Activated effector memory CD4-positive, alpha-beta T cell treated with anti-CD3 and anti-CD28 coated beads, Interleukin-2, amount 50 U/mL, for 16 hours (primary cell): ENCODE results near the gene SOX6.

Experiments
- DNase-seq: peaks from one replicate; pipeline ENCODE4 v3.0.0-alpha.2; 2020

The SOX6 gene

DNA sequence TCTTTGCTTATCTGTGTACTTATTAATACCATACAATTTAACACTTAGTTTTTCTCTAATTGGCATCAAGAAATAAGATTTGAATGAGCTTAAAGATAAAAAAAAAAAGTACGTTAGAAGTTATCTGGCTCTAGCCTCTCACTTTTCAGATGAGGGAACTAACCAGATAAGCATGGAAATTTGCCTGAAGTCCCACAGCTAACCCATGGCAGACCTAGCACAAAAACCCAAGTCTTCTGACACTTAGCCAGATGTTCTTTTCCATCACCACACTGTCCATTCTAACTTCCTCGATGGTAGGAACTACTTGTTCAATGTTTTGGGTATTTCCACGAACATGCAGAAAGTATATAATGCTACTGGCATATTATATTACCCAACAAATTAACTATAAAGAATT, 7.4 kb upstream of the SOX6 start:
- no peak for DNase-seq

DNA sequence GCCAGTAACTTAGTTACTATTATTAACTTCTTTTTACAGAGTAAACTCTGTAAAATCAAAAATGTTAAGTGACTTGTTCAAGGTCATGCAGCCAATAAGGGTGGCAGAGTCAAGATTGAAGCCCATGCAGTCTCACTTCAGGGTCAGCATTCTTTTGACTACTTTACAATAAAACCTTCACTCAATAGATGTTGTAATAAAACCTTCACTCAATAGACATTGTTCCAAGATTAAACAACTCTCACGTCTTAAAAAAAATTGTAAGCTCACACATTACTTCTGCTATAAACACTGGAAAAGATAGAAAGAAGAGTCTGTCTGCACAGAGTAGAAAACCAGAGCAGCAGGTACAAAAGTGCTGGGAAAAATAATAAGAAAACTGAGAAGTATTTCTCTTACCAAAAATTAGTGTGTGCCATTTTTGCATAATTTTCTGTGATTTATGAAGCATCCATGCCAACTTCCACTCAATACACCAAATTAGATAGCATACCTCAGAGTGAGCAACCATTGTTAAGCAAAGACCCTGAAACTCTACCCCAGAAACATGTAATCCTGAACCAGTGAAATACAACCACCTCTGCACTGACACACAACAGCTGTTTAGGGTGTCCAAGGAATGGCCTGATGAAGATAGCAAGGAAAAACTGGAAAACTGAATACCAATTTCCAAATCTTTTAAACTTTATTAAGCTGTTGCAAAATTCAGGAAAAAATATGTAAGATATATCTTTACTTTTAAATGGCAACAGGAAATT, 4.9 kb upstream of the SOX6 start:
- no peak for DNase-seq

DNA sequence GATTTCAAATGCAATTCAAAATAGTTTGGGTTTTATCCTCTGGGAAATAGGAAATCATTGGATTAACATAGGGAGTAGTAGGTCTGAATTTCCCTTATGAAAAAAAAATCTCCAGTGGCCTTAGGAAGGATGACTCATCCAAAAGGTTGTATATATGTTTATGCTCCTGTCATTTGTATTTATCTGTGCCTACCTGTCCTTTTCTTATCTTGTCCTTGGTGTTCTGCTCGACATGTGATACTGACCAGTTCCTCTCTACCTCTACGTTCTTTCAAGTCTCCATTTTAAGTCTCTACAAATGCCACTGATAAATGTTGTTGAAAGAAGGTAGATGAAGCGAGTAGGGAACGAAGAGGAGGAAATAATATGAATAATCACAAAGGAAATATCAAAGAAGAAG, 3.0 kb upstream of the SOX6 start:
- no peak for DNase-seq

DNA sequence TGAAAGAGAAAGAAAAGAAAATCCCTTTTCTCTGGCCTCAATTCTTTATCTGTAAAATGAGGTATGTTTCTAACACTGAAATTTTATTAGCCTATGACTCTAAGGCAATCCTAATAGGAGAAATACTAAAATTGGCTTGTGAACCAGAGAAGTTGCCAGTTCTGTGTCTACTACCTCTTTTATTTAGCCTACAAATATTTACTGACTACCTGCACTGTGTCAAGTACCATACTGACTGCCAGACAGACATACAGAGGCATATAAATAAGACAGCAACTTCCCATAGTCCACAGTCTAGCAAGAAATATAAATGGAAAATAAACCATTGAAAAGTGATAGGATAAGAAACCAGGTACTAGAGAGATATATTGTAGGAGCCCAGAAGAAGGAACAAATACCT, 2.4 kb upstream of the SOX6 start:
- no peak for DNase-seq

- no peak for DNase-seq
Observed at GRCh38 chr11:16357775-16358174, 1.4 kb upstream of the SOX6 start.

GRCh38 chr11:16356761-16357393, 531 bp upstream of the SOX6 start:
- DNase-seq = no peak

DNA sequence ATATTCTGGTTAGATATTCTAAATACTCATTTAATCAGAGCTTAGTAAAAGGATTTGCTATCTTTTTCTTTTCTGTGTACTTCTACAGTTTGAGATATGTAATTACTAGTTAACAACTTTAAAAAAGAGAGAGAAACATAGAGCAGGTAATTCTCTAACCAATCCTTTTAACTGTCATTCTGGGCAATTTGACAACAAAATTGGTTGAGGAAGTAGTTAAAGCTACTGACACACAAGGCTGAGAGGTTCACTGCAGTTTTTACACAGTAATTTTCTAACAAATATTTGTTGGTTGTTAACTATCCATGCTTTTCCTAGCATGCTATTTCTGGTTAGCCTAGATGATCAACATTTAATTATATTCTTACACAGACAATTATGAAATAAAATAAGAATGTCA, 3.6 kb downstream of the SOX6 start:
- DNase-seq = no peak

- DNase-seq = no peak
Observed at GRCh38 chr11:16350125-16350524, 6.2 kb downstream of the SOX6 start.

- no peak for DNase-seq
Observed at GRCh38 chr11:16347928-16348685, 8.2 kb downstream of the SOX6 start.

GRCh38 chr11:16346975-16347374, 9.4 kb downstream of the SOX6 start:
- no peak for DNase-seq

DNA sequence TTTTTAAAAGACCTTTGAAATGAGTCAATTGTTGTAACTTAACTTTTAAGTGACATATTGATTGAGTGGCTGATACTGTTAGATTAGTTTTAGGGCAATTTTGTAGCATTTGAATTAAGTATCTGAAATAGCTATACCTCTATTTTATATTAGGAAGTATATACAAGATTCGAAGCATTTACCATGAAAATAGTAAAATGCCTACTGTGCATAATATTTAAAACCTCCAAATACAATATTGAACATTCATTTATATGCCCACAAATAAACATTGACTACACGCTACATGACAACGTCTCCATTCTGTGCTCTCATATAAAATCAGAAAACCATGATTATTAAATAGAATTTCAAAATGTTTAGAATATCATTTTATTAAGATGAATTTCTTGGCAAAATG, 14.5 kb downstream of the SOX6 start:
- no peak for DNase-seq

DNA sequence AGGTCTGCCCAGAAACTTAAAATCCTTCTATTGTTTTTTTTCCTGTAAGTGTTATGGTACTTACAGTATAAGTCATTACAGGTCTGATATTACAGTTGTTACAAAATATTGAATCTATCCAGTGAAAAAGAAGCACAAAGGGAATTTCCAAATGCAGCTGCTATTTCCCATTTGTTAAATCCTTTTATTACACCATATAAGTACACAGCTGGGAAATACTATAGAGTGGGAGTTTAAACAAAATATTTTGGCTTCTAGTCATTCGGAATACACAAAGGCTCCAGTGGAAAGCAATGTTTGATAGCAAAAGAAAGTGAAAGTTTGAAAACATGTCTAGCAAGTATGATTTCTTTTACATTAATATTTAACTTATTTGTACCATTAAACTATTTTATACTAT, 18.0 kb downstream of the SOX6 start:
- no peak for DNase-seq

DNA sequence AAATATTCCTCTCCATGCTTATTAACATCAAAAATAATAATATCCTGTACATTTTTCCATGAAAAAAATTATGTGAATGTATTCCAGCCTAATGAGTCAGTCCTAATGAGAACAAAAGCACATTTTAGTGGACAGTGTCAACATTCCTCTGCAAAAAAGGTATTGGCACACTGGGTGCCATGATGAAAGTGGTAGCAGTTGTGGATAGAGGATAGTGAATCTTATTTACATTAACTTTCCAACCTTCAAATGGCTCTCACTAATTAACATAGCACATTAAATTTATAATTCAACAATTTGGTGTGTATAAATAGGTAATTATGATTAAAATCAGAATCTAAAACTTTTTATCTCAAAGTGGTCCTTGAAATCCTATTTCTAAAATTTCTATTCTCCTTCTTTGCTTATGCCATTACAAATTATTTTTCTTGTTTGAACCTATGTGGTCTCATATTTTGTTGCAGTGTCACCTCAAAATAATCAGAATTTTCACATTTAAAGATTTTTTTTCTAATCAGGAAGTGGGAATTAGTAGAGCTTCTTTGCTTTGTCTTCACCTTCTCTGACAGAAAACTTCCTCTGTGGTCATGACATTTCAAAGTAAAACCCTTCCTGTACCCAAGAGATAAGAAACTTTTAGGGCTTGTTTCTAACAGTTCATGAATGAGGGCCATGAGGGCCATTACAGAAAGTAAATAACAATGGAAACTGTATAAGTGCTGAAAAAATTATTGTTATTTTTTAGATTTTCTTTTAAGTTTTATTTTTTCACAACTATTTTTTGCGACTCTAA, 18.7 kb downstream of the SOX6 start:
- no peak for DNase-seq

- DNase-seq = no peak
Observed at GRCh38 chr11:16336721-16337120, 19.6 kb downstream of the SOX6 start.

DNA sequence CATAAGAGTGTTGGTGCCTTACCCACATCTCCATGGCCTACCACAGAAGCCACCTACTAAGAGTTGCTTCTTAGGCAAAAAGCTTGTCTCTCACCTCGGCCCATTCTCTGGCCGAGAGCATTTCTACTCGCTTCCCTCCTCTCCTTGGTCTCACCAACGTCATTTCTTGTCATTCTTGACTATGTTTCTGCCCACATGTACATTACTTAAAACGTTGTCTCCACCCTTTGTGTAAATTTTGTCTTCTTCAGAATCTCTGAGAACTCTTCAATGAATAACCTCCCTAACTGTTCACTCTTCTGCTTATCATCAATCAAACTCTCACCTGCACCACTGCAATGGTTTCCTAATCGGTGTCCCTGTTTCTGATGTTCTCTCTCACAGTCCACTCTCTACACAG, 20.1 kb downstream of the SOX6 start:
- DNase-seq = no peak

- no peak for DNase-seq
Observed at GRCh38 chr11:16335236-16335962, 20.9 kb downstream of the SOX6 start.

DNA sequence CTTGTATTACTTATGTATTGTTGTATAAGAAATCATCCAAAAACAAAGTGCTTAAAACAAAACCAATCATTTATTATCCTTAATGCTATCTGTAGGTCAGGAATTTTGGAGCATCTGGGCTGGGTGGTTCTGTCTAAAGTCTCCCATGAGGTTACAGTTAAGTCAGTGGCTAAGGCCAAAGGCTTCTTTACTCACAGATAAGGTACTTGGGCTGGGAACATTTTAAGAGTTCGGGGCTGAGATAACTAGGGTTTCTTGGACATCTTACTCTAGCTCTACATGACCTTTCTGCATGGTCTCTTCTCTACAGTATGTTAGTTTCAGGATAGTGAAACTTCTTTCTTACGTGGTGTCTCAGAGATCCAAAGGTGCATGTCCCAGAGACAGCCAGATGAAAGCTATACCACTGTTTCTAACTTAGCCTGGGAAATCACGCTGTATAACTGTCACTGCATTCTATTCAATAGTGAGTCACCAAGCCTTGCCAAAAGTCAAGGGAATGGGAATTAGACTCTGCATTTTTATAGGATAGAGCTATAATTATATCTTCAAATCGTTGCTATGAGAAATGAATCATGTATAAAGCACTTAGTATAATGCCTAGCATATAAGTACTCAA, 29.6 kb downstream of the SOX6 start:
- DNase-seq = no peak

GRCh38 chr11:16322190-16322589, 34.2 kb downstream of the SOX6 start:
- no peak for DNase-seq

GRCh38 chr11:16321148-16321547, 35.2 kb downstream of the SOX6 start:
- no peak for DNase-seq

GRCh38 chr11:16318320-16318719, 38.0 kb downstream of the SOX6 start:
- no peak for DNase-seq

DNA sequence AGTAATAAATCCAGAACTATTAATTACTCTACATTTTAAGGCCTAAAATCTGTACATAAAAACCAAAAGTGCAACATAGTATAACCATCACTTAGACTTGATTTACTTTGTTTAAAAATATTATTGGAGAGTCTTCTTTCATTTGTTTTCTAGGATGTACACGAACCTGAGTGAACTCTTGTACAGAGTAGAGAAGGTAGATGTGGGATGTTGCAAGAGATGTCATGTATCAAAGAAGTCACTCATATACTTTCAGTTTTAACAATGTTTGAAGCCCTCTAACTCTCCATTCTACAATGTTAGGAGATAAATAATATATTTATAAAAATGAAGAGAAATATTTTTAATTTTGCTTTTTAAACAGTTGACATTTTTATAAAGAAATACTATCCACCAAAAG, 38.6 kb downstream of the SOX6 start:
- no peak for DNase-seq

DNA sequence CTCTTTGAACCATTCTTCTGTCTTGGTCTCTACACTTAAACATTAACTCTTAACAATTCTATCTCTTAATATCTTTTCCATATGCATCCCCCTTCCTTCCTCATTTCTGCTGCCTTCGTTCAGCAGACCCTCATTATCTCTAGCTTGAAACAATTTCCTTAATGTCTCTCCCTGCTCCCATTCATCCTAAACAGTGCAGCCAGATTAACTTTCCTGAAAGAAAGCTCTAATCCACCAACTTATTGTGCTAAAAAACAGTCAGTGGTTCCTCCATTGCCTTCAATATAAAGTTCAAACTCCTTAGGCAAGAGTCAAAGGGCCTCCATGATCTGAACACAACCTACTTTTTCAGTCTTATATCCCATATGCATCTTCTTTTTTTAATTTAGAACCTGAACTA, 42.5 kb downstream of the SOX6 start:
- no peak for DNase-seq
